GM18951 (cell line): Measurements from ENCODE around the gene USH2A.

Source experiments
- POLR2A ChIP-seq: IDR thresholded peaks from 4 replicates; pipeline ENCODE4 v1.6.1; 2011; ENCODE audit warnings: mild to moderate bottlenecking; ENCODE audit not compliant: insufficient read length, insufficient read depth; ENCODE audit errors: extremely low read depth
- in situ Hi-C: fragments of 300-500 bp; cut with MboI; formaldehyde crosslinking; loops from one replicate; pipeline ENCODE4 v1.12.0; 2022; ENCODE audit warnings: low sequenced_read_pairs, mixed read lengths, inconsistent platforms; ENCODE audit not compliant: unreplicated experiment

USH2A gene

GRCh38 chr1:216293683-216294082, 129.6 kb downstream of the USH2A start:
- TF ChIP-seq POLR2A = no peak
- in situ Hi-C loops = no loop called here

DNA sequence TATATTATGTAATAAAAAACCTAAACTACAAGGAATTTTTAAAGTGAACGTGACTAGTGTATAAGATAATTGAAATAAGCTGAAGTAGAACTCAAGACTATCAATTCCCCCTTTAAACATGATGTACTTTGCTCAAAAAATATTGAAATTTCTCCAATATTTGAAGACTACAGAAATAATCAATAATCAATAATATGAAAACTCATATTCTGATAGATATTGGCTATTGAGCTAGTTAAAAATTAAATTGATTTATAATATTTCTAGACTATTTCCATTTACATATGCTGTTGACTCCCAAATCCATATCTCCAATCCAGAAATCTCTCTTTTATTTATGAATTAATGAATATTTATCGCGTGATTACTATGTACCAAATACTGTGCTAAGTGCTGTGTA, 133.2 kb downstream of the USH2A start:
- TF ChIP-seq POLR2A = no peak
- in situ Hi-C loops = no loop called here

DNA sequence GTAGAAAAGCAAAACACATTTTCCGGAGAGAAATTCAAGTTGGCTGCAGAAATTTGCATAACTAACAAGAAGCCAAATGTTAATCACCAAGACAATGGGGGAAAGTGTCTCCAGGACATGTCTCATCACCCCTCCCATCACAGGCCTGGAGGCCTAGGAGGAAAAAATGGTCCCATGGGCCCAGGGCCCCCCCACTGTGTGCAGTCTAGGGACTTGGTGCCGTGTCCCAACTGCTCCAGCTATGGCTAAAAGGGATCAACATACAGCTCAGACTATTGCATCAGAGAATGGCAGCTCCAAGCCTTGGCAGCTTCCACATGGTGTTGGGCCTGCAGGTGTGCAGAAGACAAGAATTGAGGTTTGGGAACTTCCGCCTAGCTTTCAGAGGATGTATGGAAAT, 138.2 kb downstream of the USH2A start:
- TF ChIP-seq POLR2A = no peak
- in situ Hi-C loops = no loop called here

DNA sequence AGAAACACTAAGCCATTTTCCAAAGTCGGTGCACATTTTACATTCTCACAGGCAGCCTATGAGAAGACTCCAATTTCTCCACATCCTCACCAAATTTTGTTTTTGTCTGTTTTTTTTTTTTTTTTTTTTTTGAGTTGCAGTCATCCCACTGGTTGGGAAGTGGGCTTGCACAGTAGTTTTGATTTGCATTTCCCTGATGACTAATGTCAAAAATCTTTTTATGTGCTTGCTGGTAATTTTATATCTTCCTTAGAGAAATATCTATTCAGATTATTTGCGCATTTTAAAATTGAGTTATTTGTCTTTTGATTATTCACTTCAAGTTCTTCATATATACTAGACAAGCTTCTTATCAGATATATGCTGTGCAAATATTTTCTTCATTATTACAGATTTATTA, 141.5 kb downstream of the USH2A start:
- in situ Hi-C loops = no loop called here
- no peak for TF ChIP-seq POLR2A

DNA sequence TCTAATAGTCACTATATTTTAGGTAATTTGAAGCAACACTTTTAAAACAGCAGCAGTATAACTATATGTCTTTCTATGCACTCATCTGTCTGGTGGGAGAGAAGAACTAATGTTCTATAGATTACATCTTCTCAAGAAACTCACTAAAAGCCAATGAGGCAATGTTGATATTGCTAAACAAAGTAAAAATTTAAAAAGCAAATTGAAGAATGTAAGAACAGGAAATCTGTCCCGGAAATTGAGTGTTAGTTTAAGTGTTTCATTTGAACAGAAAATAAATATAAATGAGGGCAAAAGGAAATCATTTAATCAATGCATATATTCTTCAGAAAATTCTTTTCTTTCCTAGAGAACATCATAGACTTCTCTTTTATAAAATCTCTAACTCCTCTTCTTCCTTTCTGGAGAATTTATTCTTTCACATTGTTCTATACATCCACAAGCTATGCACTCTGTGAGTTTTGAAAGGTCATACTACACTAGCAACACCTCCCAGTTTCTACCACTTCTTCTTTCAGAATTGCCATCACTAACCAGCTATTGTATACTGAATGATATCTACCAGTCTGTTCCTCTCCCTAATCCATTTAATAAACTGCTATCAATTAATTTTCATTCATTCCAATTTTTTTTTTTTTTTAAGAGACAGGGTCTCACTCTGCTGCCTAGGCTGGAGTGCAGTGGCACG, 153.0 kb downstream of the USH2A start:
- no peak for TF ChIP-seq POLR2A
- in situ Hi-C loops = no loop called here

DNA sequence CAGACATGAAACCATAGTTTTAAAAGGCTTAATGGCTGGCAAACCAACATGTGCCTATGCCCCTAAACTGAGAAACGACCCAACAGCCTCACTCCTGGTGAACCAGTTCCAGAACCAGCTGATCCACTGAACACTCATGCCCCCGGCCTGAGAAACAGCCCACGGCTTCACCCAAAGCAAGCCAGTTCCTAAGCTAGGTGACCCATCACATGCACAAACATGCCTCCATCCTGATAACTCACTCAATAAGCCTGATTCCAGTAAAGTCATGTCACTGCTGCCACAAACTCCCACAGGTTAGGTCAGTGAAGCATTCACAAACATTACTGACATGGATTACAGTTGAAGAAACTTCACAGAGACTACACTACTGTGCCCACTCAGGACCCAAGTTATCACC, 161.6 kb downstream of the USH2A start:
- TF ChIP-seq POLR2A = no peak
- in situ Hi-C loops = no loop called here

DNA sequence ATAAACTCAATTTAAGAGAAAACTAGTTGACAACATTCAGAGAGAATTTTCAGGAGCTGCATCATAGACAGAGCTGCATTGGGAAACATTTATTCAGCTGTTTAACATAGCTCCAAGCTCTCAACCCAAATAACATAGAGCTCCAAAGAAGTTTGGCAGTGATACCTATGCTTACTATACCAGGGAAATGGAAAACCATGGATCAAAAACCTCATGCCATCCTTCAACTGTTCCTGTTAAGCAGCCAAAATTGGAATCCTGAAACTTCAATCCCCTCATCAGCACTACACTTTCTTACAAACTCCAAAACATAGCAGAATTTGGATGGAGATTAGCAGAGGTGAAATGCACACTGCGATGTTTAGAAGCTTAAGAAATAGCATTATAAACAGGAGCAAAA, 164.4 kb downstream of the USH2A start:
- in situ Hi-C loops = no loop called here
- TF ChIP-seq POLR2A = no peak

DNA sequence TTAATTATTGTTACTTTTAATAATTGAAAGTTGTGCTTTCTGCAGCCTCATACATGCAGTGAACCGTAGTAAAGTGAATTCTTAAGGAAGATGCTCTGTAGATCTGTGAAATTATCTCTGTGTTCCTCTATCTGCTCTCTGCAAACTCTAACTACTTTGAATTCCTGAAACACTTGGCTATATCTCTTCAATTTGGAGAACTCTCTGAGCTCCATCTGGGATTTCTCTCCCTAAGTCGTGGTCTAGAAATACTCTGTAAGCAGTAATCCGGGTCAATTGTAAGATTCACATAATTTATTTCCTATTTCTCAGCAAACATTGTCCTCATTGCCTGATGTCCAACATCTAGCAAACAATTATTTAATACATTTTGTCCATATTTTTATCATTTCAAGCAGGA, 164.9 kb downstream of the USH2A start:
- no peak for TF ChIP-seq POLR2A
- in situ Hi-C loops = no loop called here

- in situ Hi-C loops = no loop called here
These were observed 172.4 kb downstream of the USH2A start for GRCh38 chr1:216250861-216251260.

DNA sequence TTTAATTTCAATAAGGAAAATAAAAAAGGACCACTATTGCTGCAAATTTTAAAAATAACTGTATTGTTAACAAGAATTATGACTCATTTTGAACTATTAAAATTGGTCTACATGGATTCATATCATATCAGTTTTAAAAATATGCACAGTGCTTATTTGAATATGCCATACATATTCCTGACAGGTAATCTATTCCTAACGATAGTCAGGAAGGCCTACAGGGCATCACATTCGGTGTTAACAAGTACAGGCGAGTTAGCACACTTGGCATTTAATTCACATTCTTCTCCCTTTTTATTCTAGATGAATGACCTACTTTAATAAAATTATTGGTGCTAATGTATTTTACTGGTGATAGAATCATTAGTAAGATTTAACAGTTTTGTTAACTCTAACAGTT, 174.6 kb downstream of the USH2A start:
- in situ Hi-C loops = no loop called here
- no peak for TF ChIP-seq POLR2A

More at GRCh38 chr1:216250861-216251260, 172.4 kb downstream of the USH2A start:
- no peak for TF ChIP-seq POLR2A

GRCh38 chr1:216247937-216248336, 175.3 kb downstream of the USH2A start:
- in situ Hi-C loops = no loop called here
- no peak for TF ChIP-seq POLR2A

DNA sequence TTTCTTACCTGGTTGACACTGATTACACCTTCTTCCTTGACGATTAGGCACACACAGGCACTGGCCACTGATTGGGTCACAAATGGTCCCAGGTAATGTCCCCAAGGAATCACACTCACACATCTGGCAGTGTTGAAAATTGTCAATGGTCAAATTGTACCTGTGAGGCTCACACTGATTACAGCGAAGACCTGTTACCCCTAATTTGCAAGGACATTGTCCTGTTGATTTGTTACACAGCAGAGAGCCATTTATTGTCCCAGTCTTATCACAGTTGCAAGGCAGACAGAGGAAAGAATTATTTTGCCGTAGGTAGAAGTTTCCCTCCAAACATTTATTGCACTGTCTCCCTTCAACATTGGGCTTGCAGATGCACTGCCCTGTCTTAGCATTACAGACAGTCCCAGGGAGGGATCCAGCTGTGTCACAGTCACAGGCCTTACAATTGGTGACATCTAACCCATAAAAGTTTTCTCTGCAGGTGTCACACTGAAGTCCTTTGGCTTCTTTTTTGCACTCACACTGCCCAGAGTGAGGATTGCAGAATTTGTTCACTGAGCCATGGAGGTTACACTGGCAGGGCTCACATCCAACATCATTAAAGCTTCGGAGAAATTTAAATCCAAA, 176.6 kb downstream of the USH2A start:
- in situ Hi-C loops = no loop called here
- no peak for TF ChIP-seq POLR2A

DNA sequence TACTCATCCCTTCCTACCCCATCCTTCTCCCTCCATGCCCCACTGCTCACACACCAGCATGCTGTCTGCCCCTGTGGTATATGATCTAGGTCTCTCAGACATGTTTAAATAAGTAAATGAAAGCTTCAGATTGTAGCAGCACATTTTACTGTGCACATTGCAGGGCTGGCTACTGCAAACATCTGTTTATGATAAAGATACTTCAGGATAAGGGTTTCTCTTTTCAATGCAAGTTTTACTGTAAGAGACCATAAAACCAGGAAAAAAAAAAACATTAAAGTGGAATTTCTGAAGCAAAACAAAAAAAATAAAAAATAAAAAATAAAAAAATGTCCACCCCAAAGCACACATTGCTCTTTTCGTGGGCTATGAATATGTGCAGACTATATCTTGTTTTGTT, 184.4 kb downstream of the USH2A start:
- no peak for TF ChIP-seq POLR2A
- in situ Hi-C loops = no loop called here

GRCh38 chr1:216237927-216238542, 185.2 kb downstream of the USH2A start:
- in situ Hi-C loops = no loop called here
- no peak for TF ChIP-seq POLR2A
